K562 (cell line): ENCODE data around the gene RCC1. TPM values are rescaled to one million over a fixed set of nuclear protein-coding genes. Genes with fewer than 3 reads are reported as not detected.

ENCODE experiments used
- ARHGAP35 ChIP-seq: fragments of 450-650 bp; IDR thresholded peaks from 2 replicates; pipeline ENCODE4 v1.6.1; 2018; ENCODE audit not compliant: partially characterized antibody
- ASH1L ChIP-seq: fragments of 450-650 bp; IDR thresholded peaks from 2 replicates; pipeline ENCODE4 v1.6.1; 2018; ENCODE audit warnings: borderline replicate concordance, mild to moderate bottlenecking, low read depth; ENCODE audit not compliant: partially characterized antibody
- CBFA2T3 ChIP-seq: fragments of 450-650 bp; IDR thresholded peaks from 2 replicates; pipeline ENCODE4 v1.6.1; 2017
- CTBP1 ChIP-seq: fragments of 450-650 bp; IDR thresholded peaks from 2 replicates; pipeline ENCODE4 v1.6.1; 2016; ENCODE audit warnings: borderline replicate concordance
- ETV1 ChIP-seq: fragments of 450-650 bp; conservative IDR thresholded peaks from 2 replicates; pipeline ENCODE4 v1.6.1; 2016; ENCODE audit warnings: missing genetic modification characterization, control low read depth, low read depth, missing compliant biosample characterization
- NR2C2 ChIP-seq, 2 experiments: fragments of 200-800 bp in 1 of 2; sonication (Bioruptor generic) in 1 of 2; sonication (generic) in 1 of 2; formaldehyde crosslinking in 1 of 2; IDR thresholded peaks; 2 replicates each; pipeline versions ENCODE4 v1.6.1 to v1.8.0; 2016 to 2022; ENCODE audit warnings: mild to moderate bottlenecking in 1 of 2, missing compliant biosample characterization in 1 of 2, missing genetic modification characterization in 1 of 2, missing genetic modification reagents in 1 of 2
- RHOXF2B ChIP-seq: fragments of 250-450 bp; sonication (Bioruptor Pico); conservative IDR thresholded peaks from 2 replicates; pipeline ENCODE4 v1.5.1; 2021
- SMARCB1 ChIP-seq: IDR thresholded peaks from 2 replicates; pipeline ENCODE4 v1.6.1; 2011; ENCODE audit warnings: improper control_type of control experiment, low read depth; ENCODE audit not compliant: insufficient read length
- YY1 ChIP-seq, 3 experiments: IDR thresholded peaks; 2 replicates each; pipeline ENCODE4 v1.6.1; 2011; ENCODE audit warnings: low read length in 2 of 3, mild to moderate bottlenecking in 2 of 3, moderate library complexity in 2 of 3, borderline replicate concordance in 1 of 3, control low read depth in 1 of 3, low read depth in 1 of 3; ENCODE audit not compliant: insufficient read depth in 3 of 3, insufficient replicate concordance in 2 of 3, control insufficient read depth in 1 of 3, insufficient read length in 1 of 3; ENCODE audit errors: extremely low read depth in 1 of 3
- ZNF143 ChIP-seq: sonication (generic); formaldehyde crosslinking; IDR thresholded peaks from 2 replicates; pipeline ENCODE4 v1.9.0; 2022; ENCODE audit warnings: mild to moderate bottlenecking, missing genetic modification reagents
- ZNF197 ChIP-seq: fragments of 200-800 bp; sonication (Bioruptor generic); IDR thresholded peaks from 2 replicates; pipeline ENCODE4 v1.6.1; 2016; ENCODE audit warnings: low read depth, missing genetic modification characterization, missing compliant biosample characterization
- ZNF324 ChIP-seq: fragments of 250-450 bp; sonication (Bioruptor Pico); IDR thresholded peaks from 2 replicates; pipeline ENCODE4 v1.4.0; 2020; ENCODE audit warnings: mild to moderate bottlenecking
- polyA plus RNA-seq, 8 experiments: library from polyadenylated mRNA; depleted of rRNA in 4 of 8; stranded (reverse) in 5 of 8; unstranded in 3 of 8; fragments of >200 nt; fragmentation: Nextera tagmentation in 2 of 8; fragmentation: Illumina TruSeq in 1 of 8; extraction: Ambion mirVana in 2 of 8; extraction: Trizol in 1 of 8; gene quantifications; 2 replicates each; pipeline versions ENCODE4 v1.2.1 to v1.2.3, GENCODE V29; 2011 to 2014; ENCODE audit warnings: inconsistent platforms in 1 of 8, missing spikeins in 1 of 8
- total RNA-seq, 7 experiments: library from RNA; depleted of rRNA in 6 of 7; stranded (reverse); fragments of >200 nt in 6 of 7; fragmentation: Illumina TruSeq in 2 of 7; extraction: Trizol in 2 of 7; gene quantifications; 2 replicates each; pipeline versions ENCODE4 v1.2.1 to v1.2.3, GENCODE V29; 2011 to 2021; ENCODE audit warnings: low replicate concordance in 1 of 7
- TF ChIP-seq, protein P1 (sequence below): sonication (generic); formaldehyde crosslinking; IDR thresholded peaks from 2 replicates; pipeline ENCODE4 v1.9.0; 2022; ENCODE audit warnings: mild to moderate bottlenecking, missing genetic modification reagents
- TF ChIP-seq, protein P2 (sequence below), 2 experiments: fragments of 450-650 bp; conservative IDR thresholded peaks; 2 replicates each; pipeline ENCODE4 v1.6.1; 2017; ENCODE audit warnings: mild to moderate bottlenecking in 2 of 2, moderate library complexity in 2 of 2
- TF ChIP-seq, protein P3 (sequence below), 2 experiments: fragments of 450-650 bp; IDR thresholded peaks; 2 replicates each; pipeline ENCODE4 v1.6.1; 2016; ENCODE audit warnings: mild to moderate bottlenecking in 2 of 2, borderline replicate concordance in 1 of 2, low read depth in 1 of 2, moderate library complexity in 1 of 2

The RCC1 gene
- total and polyA plus RNA-seq, 9 of the 15 experiments (the other 6 are each of a cell fraction or from before 2014, with no cell fraction given) = 16.4 to 202 (median 107) TPM

DNA sequence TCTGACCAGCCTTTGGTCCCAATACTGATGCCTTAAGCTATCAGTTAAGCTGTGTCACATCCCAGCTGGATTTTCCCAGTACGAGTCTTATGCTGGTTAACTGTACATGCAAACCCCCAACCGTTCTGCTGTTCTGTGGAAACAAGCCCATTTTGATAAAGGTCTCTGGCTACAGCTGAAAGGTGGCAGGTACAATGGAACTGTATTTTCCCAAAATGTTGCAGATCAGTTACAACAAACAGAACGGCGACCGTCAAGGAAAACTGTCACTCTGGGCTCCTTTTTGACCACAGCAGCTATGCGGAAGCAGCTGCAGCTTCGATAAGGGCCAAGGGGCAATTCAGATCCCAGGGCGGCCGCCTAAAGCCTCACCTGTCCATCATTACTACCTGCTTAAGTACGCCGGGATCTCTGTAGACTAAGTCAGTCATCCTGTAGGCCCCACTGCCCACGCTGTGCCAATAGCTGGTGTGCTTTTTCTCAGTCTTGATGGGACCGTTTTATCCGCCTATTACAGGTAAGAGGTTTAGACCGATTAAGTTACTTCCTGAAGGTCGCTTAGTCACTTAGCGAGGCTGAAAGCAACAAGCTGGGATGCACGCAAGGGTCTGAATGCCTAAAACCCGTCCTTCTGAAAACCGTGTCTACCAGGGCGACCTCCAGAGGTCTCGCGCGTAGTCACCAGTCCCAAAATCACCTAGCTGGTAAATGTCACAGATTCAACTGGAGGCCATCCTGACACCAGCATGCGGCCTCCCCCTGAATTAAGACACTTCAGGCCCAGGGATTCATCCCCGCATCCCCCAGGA, 75.1 kb downstream of the RCC1 start (continued):
- TF ChIP-seq, protein P1, sequence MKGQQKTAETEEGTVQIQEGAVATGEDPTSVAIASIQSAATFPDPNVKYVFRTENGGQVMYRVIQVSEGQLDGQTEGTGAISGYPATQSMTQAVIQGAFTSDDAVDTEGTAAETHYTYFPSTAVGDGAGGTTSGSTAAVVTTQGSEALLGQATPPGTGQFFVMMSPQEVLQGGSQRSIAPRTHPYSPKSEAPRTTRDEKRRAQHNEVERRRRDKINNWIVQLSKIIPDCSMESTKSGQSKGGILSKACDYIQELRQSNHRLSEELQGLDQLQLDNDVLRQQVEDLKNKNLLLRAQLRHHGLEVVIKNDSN (CRISPR knock-in tag) = 0 out of 2 replicates have a peak, but pooled peaks have one; percentile 44
- TF ChIP-seq, protein P2, sequence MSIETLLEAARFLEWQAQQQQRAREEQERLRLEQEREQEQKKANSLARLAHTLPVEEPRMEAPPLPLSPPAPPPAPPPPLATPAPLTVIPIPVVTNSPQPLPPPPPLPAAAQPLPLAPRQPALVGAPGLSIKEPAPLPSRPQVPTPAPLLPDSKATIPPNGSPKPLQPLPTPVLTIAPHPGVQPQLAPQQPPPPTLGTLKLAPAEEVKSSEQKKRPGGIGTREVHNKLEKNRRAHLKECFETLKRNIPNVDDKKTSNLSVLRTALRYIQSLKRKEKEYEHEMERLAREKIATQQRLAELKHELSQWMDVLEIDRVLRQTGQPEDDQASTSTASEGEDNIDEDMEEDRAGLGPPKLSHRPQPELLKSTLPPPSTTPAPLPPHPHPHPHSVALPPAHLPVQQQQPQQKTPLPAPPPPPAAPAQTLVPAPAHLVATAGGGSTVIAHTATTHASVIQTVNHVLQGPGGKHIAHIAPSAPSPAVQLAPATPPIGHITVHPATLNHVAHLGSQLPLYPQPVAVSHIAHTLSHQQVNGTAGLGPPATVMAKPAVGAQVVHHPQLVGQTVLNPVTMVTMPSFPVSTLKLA (conservative IDR thresholded peaks at IDR 0.05) = no peak
- TF ChIP-seq CBFA2T3 (peak; percentile 47), RHOXF2B (0 out of 2 replicates have a peak, but pooled peaks have one; percentile 8), NR2C2 (CRISPR knock-in tag; IDR thresholded peaks at IDR 0.05) (peak; percentile 21; the same call in 1 of the 2 replicates), NR2C2 (tag; IDR thresholded peaks at IDR 0.05) (no peak), CTBP1 (peak; percentile 36), YY1 (IDR thresholded peaks at IDR 0.05; ENCODE audit: borderline replicate concordance in 1 of 3, control insufficient read depth in 1 of 3, extremely low read depth in 1 of 3, insufficient read depth in 3 of 3, insufficient read length in 1 of 3, insufficient replicate concordance in 2 of 3, low read depth in 1 of 3, low read length in 2 of 3) (peak in 1 of 3 experiments; percentile 10), ARHGAP35 (no peak), ETV1 (tag) (peak; percentile 25), SMARCB1 (no peak), ZNF324 (peak; percentile 48; the same call in 1 of the 2 replicates), ZNF197 (CRISPR knock-in tag) (no peak), ASH1L (no peak), ZNF143 (CRISPR knock-in tag) (no peak)
- TF ChIP-seq, protein P3, sequence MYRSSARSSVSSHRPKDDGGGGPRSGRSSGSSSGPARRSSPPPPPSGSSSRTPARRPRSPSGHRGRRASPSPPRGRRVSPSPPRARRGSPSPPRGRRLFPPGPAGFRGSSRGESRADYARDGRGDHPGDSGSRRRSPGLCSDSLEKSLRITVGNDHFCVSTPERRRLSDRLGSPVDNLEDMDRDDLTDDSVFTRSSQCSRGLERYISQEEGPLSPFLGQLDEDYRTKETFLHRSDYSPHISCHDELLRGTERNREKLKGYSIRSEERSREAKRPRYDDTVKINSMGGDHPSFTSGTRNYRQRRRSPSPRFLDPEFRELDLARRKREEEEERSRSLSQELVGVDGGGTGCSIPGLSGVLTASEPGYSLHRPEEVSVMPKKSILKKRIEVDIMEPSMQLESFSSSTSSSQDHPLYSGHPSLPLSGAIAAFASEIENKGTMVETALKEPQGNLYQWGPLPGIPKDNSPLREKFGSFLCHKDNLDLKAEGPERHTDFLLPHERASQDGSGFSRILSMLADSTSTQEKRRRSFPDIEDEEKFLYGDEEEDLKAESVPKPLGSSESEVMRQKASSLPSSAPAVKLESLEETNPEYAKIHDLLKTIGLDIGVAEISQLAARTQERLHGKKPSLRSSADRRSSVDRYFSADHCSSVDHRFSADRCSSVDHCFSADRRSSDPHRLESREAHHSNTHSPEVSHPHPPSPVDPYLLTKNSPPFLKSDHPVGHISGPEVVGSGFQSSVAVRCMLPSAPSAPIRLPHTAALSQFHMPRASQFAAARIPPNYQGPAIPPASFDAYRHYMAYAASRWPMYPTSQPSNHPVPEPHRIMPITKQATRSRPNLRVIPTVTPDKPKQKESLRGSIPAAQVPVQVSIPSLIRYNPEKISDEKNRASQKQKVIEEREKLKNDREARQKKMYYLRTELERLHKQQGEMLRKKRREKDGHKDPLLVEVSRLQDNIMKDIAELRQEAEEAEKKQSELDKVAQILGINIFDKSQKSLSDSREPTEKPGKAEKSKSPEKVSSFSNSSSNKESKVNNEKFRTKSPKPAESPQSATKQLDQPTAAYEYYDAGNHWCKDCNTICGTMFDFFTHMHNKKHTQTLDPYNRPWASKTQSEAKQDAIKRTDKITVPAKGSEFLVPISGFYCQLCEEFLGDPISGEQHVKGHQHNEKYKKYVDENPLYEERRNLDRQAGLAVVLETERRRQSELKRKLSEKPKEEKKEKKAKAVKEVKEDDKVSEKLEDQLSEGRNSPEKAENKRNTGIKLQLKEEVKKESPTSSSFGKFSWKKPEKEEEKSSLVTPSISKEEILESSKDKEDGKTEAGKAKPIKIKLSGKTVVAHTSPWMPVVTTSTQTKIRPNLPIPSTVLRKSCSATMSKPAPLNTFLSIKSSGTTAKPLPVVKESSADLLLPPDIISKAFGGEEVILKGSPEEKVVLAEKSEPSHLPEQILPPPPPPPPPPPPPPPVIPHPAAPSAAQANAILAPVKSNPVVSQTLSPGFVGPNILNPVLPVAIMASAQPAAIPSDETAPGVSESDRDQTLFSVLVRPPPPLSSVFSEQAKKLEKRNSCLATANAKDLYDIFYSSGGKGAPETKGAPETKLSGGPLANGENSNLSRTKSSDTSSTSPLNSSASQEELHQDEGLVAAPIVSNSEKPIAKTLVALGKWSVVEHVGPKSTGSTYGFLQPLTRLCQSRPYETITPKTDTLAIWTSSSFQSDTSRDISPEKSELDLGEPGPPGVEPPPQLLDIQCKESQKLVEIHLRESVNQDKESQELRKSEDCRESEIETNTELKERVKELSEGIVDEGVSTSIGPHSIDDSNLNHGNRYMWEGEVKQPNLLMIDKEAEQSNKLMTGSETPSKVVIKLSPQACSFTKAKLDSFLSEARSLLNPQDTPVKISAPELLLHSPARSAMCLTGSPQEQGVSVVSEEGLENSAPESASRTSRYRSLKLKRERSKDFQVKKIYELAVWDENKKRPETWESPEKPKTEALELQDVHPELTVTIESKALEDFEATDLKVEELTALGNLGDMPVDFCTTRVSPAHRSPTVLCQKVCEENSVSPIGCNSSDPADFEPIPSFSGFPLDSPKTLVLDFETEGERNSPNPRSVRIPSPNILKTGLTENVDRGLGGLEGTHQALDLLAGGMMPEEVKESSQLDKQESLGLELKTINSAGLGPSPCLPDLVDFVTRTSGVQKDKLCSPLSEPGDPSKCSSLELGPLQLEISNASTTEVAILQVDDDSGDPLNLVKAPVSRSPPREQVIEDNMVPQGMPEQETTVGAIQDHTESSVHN (IDR thresholded peaks at IDR 0.05; ENCODE audit: borderline replicate concordance in 1 of 2, low read depth in 1 of 2) = no peak
